ENCODE measurements around the gene TOP1.
A peak's percentile ranks its signal among the peaks of the same experiment; 100 is the strongest.

Gene TOP1

GRCh38 chr20:40991181-40991889 is 37.3 kb upstream of the TOP1 start:
- Histone ChIP-seq H3K9me2 (replicated peaks; ENCODE audit: control insufficient read depth, low read length) (no peaks in the 10 kb centered on the region), H3K4me3 (ENCODE audit: low read length) (peak overlapping the region; percentile 75), H3K36me3 (ENCODE audit: control insufficient read depth, low read length) (peaks cover 9% of the 10 kb centered on the region), H3K9me3 (ENCODE audit: control insufficient read depth, insufficient read depth, low read length) (no peaks in the 10 kb centered on the region), H4K20me1 (ENCODE audit: control insufficient read depth, insufficient read depth, low read depth, low read length) (no peaks in the 10 kb centered on the region), H3K4me2 (ENCODE audit: low read length) (peak overlapping the region; percentile 96), H3K79me2 (ENCODE audit: control insufficient read depth, low read length) (peaks cover 10% of the 10 kb centered on the region), H3F3A (ENCODE audit: control insufficient read depth, insufficient read depth) (peaks cover 30% of the 10 kb centered on the region), H3K4me1 (ENCODE audit: control insufficient read depth, low read length) (peaks cover 72% of the 10 kb centered on the region), H3K27ac (ENCODE audit: low read depth, low read length) (peak overlapping the region; percentile 96), H3K27me3 (ENCODE audit: control insufficient read depth, low read length) (no peaks in the 10 kb centered on the region)
- TF ChIP-seq CTCF (IDR thresholded peaks at IDR 0.05; ENCODE audit: low read depth, low read length, poor library complexity, severe bottlenecking), result no peak

- H3K4me2 ChIP-seq (ENCODE audit: low read length), result peak overlapping the region; percentile 96
- no peak for TF ChIP-seq EZH2phosphoT487 (IDR thresholded peaks at IDR 0.05; ENCODE audit: borderline replicate concordance, low read length)
- TF ChIP-seq CTCF (IDR thresholded peaks at IDR 0.05; ENCODE audit: low read depth, low read length, poor library complexity, severe bottlenecking), result no peak
- H3K9me3 ChIP-seq (ENCODE audit: control insufficient read depth, insufficient read depth, low read length), result no peaks in the 10 kb centered on the region
- H3K4me3 ChIP-seq (ENCODE audit: low read length), result peak overlapping the region; percentile 75
- peaks cover 9% of the 10 kb centered on the region for H3K36me3 ChIP-seq (ENCODE audit: control insufficient read depth, low read length)
- peaks cover 10% of the 10 kb centered on the region for H3K79me2 ChIP-seq (ENCODE audit: control insufficient read depth, low read length)
- H3K4me1 ChIP-seq (ENCODE audit: control insufficient read depth, low read length), result peaks cover 71% of the 10 kb centered on the region
- no peaks in the 10 kb centered on the region for H3K27me3 ChIP-seq (ENCODE audit: control insufficient read depth, low read length)
- H3K27ac ChIP-seq (ENCODE audit: low read depth, low read length), result peak overlapping the region; percentile 96
- H4K20me1 ChIP-seq (ENCODE audit: control insufficient read depth, insufficient read depth, low read depth, low read length), result no peaks in the 10 kb centered on the region
- peaks cover 27% of the 10 kb centered on the region for H3F3A ChIP-seq (ENCODE audit: control insufficient read depth, insufficient read depth)
- H3K9me2 ChIP-seq (replicated peaks; ENCODE audit: control insufficient read depth, low read length), result no peaks in the 10 kb centered on the region
Observed at GRCh38 chr20:40992349-40993113, 36.1 kb upstream of the TOP1 start.

- Histone ChIP-seq H3K4me2 (ENCODE audit: low read length) (peak overlapping the region; percentile 70), H3K27me3 (ENCODE audit: control insufficient read depth, low read length) (no peaks in the 10 kb centered on the region), H3K4me1 (ENCODE audit: control insufficient read depth, low read length) (peaks cover 77% of the 10 kb centered on the region), H3K9me2 (replicated peaks; ENCODE audit: control insufficient read depth, low read length) (no peaks in the 10 kb centered on the region), H3K4me3 (ENCODE audit: low read length) (peak overlapping the region; percentile 42), H3K36me3 (ENCODE audit: control insufficient read depth, low read length) (peaks cover 9% of the 10 kb centered on the region), H3F3A (ENCODE audit: control insufficient read depth, insufficient read depth) (peaks cover 30% of the 10 kb centered on the region), H3K27ac (ENCODE audit: low read depth, low read length) (peak overlapping the region; percentile 96), H3K79me2 (ENCODE audit: control insufficient read depth, low read length) (peaks cover 10% of the 10 kb centered on the region), H4K20me1 (ENCODE audit: control insufficient read depth, insufficient read depth, low read depth, low read length) (no peaks in the 10 kb centered on the region), H3K9me3 (ENCODE audit: control insufficient read depth, insufficient read depth, low read length) (no peaks in the 10 kb centered on the region)
- no peak for TF ChIP-seq EZH2phosphoT487 (IDR thresholded peaks at IDR 0.05; ENCODE audit: borderline replicate concordance, low read length)
- TF ChIP-seq CTCF (IDR thresholded peaks at IDR 0.05; ENCODE audit: low read depth, low read length, poor library complexity, severe bottlenecking), result no peak
Observed at GRCh38 chr20:40993794-40994540, 34.7 kb upstream of the TOP1 start.
